T-cell (primary cell): ENCODE data around the gene HSDL1. TPM values are rescaled to one million over a fixed set of nuclear protein-coding genes. Genes with fewer than 3 reads are reported as not detected.

ENCODE experiments used
- ATAC-seq, 4 experiments: fragments of 200-7000 bp in 3 of 4; fragments of 150-1000 bp in 1 of 4; cut with Tn5 transposase; replicated peaks in 1 of 4; 1 replicate in 3 of 4; 2 replicates in 1 of 4; pipeline ENCODE4 v1.10.0; 2021; ENCODE audit warnings: moderate library complexity in 3 of 4, mild to moderate bottlenecking in 2 of 4, moderate number of reproducible peaks in 1 of 4
- CTCF ChIA-PET, 2 donors: fragments of 300-600 bp; sonication (Branson Sonifier 250); formaldehyde crosslinking; loops; one replicate each; lab custom pipeline; 2022; ENCODE audit warnings: antibody characterized with exemption in 2 of 2; lab: Charles Lee
- POLR2A ChIA-PET, 2 donors: fragments of 300-600 bp; sonication (Branson Sonifier 250); formaldehyde crosslinking; loops; one replicate each; lab custom pipeline; 2022; ENCODE audit warnings: antibody characterized with exemption in 2 of 2; lab: Charles Lee
- DNase-seq, 35 experiments: peaks; one replicate each; pipeline versions ENCODE4 v3.0.0 to v3.0.0-alpha.2; 2013 to 2023
- H3K27ac ChIP-seq: one replicate; pipeline ENCODE4 v1.5.1; 2013; ENCODE audit warnings: low read length
- H3K27me3 ChIP-seq, 2 experiments: replicated peaks in 1 of 2; 1 replicate in 1 of 2; 2 replicates in 1 of 2; pipeline versions ENCODE4 v1.6.1 to v1.7.0; 2013; ENCODE audit warnings: low read length in 1 of 2, mixed read lengths in 1 of 2; ENCODE audit not compliant: control insufficient read depth in 2 of 2, insufficient read depth in 2 of 2; ENCODE audit errors: extremely low read depth in 1 of 2
- H3K36me3 ChIP-seq, 2 donors: 1 replicate in 1 of 2; 2 replicates in 1 of 2; pipeline versions ENCODE4 v1.6.1 to v1.7.0; 2013; ENCODE audit warnings: low read length in 1 of 2; ENCODE audit not compliant: control insufficient read depth in 2 of 2, insufficient read depth in 1 of 2; ENCODE audit errors: extremely low read depth in 1 of 2
- H3K4me1 ChIP-seq, 2 experiments: 1 replicate in 1 of 2; 2 replicates in 1 of 2; pipeline versions ENCODE4 v1.6.1 to v1.7.0; 2013; ENCODE audit warnings: low read length in 2 of 2, mixed read lengths in 1 of 2; ENCODE audit not compliant: insufficient read depth in 2 of 2, control insufficient read depth in 1 of 2; ENCODE audit errors: extremely low read depth in 1 of 2
- H3K4me3 ChIP-seq, 2 donors: 1 replicate in 1 of 2; 2 replicates in 1 of 2; pipeline versions ENCODE4 v1.5.1 to v1.7.0; 2013; ENCODE audit warnings: mild to moderate bottlenecking in 2 of 2, low read length in 1 of 2, moderate library complexity in 1 of 2; ENCODE audit not compliant: control insufficient read depth in 1 of 2; ENCODE audit errors: extremely low read depth in 1 of 2
- H3K9me3 ChIP-seq: 2 replicates; pipeline ENCODE4 v1.7.0; 2013
- H3K27ac Mint-ChIP-seq, 2 donors: one replicate each; pipeline ENCODE4 v1.8.0; 2020 to 2021; ENCODE audit warnings: mild to moderate bottlenecking in 2 of 2, mixed read lengths in 2 of 2
- H3K27me3 Mint-ChIP-seq, 2 donors: one replicate each; pipeline ENCODE4 v1.8.0; 2021 to 2022; ENCODE audit warnings: mixed read lengths in 2 of 2
- H3K36me3 Mint-ChIP-seq: one replicate; pipeline ENCODE4 v1.8.0; 2021; ENCODE audit warnings: mixed read lengths
- H3K4me1 Mint-ChIP-seq, 3 donors: one replicate each; pipeline ENCODE4 v1.8.0; 2020 to 2022; ENCODE audit warnings: mixed read lengths in 3 of 3, mild to moderate bottlenecking in 1 of 3
- H3K4me3 Mint-ChIP-seq, 3 donors: one replicate each; pipeline ENCODE4 v1.8.0; 2020 to 2022; ENCODE audit warnings: mild to moderate bottlenecking in 3 of 3, mixed read lengths in 3 of 3, moderate library complexity in 3 of 3
- H3K9me3 Mint-ChIP-seq, 3 donors: one replicate each; pipeline ENCODE4 v1.8.0; 2020 to 2022; ENCODE audit warnings: mixed read lengths in 3 of 3
- WGBS: methylation state at CpG from one replicate; pipeline ENCODE4 v1.1.5; 2013; ENCODE audit warnings: missing lambda C conversion rate; ENCODE audit not compliant: insufficient coverage; 5-methylcytosine and 5-hydroxymethylcytosine counted together
- total RNA-seq, 35 experiments: library from RNA in 6 of 35; stranded (reverse) in 6 of 35; fragments of 120-200 nt in 1 of 35; gene quantifications; one replicate each; pipeline versions ENCODE4 v1.2.1 to v1.2.4 and lab custom pipeline; 2013 to 2026

HSDL1 gene
- total RNA-seq, 5 donors from 2014 or later (not counting 1 experiment from before 2014, with no cell fraction given) = 11.9 to 23.5 (median 20.4) TPM

- Histone ChIP-seq H3K36me3 (peaks cover 7 to 37% of the 10 kb centered on the region in 2 donors), H3K4me1 (peaks cover 3 to 34% of the 10 kb centered on the region in 2 experiments), H3K27ac (no peak overlapping the region), H3K27me3 (no peaks in the 10 kb centered on the region), H3K4me3 (no peak overlapping the region), H3K9me3 (no peaks in the 10 kb centered on the region)
- ATAC-seq (no peak), DNase-seq (no peak)
- H3K27ac Mint-ChIP-seq = no peak overlapping the region
- H3K4me3 Mint-ChIP-seq = no peak overlapping the region
- CTCF ChIA-PET = no interaction called here
- no peaks in the 10 kb centered on the region for H3K9me3 Mint-ChIP-seq
- H3K36me3 Mint-ChIP-seq = peaks cover 31% of the 10 kb centered on the region
- peaks cover 61 to 73% (median 67%) of the 10 kb centered on the region in 3 donors for H3K4me1 Mint-ChIP-seq
- H3K27me3 Mint-ChIP-seq = no peaks in the 10 kb centered on the region
- 100% methylated on average over 1 of the region's 6 CpGs for WGBS
- POLR2A ChIA-PET = no interaction called here
These were observed 35.2 kb downstream of the HSDL1 start for GRCh38 chr16:84109598-84110335.

DNA sequence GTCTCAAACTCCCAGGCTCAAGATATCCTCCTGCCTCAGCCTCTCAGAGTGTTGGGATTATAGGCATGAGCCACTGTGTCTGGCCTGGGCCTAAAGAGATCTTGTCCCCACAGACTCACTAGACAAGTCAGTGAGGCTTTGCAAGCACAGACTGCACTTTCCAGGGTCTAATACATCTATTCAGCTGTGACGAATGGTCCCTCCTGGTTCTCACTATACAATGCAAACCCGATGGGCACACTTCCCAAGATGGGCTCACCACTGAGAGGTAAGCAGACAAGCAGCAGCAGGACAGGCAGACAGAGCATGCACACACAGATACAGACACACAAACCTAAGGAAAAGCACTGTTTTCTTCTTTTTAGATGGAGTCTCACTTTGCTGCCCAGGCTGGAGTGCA, 37.1 kb downstream of the HSDL1 start:
- Histone ChIP-seq H3K36me3 (peaks cover 7 to 35% of the 10 kb centered on the region in 2 donors), H3K4me1 (peaks cover 0 to 26% of the 10 kb centered on the region in 2 experiments), H3K27me3 (no peaks in the 10 kb centered on the region), H3K27ac (no peak overlapping the region), H3K9me3 (no peaks in the 10 kb centered on the region), H3K4me3 (no peak overlapping the region)
- DNase-seq (no peak), ATAC-seq (no peak)
- peaks cover 31% of the 10 kb centered on the region for H3K36me3 Mint-ChIP-seq
- no peak overlapping the region for H3K27ac Mint-ChIP-seq
- ChIA-PET CTCF (interaction anchor here in 1 of 2 donors (0.9 kb wide), 1 partner anchor 9 kb away, joined by 3 read pairs; no protein-coding TSS in a partner anchor), POLR2A (no interaction called here)
- 94% methylated on average over 2 of the region's 2 CpGs for WGBS
- no peak overlapping the region for H3K4me3 Mint-ChIP-seq
- H3K27me3 Mint-ChIP-seq = no peaks in the 10 kb centered on the region
- peaks cover 65 to 78% (median 73%) of the 10 kb centered on the region in 3 donors for H3K4me1 Mint-ChIP-seq
- H3K9me3 Mint-ChIP-seq = no peaks in the 10 kb centered on the region

DNA sequence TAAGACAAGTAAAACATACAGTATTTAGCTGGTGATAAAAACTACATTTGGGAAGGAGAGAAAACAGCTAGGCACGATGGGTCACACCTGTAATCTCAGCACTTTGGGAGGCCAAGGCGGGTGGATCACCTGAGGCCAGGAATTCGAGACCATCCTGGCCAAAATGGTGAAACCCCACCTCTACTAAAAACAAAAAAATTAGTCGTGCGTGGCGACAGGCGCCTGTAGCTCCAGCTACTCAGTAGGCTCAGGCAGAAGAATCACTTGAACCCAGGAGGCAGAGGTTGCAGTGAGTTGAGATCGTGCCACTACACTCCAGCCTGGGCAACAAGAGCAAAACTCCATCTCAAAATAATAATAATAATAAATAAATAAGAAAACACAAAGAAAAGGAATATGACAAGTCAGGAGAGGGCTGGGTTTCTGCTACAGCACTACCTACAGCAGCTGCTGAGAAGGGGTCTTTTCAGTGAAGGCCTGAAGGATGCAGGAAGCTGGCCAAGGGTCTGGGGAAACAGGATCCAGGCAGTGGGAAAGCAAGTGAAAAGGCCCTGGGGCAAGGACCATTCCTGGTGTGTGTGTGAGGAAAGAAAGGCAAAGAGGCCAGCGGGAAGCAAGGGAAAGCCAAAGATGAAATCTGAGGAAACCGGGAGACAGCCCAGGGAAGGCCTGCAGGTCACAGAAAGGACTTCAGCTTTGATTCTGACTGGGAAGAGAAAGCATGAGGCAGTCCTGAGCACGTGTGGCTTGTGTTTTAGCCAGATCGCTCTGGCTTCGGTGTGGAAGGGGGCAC, 38.8 kb downstream of the HSDL1 start:
- Histone ChIP-seq H3K4me1 (peaks cover 0 to 25% of the 10 kb centered on the region in 2 experiments), H3K36me3 (peaks cover 7 to 41% of the 10 kb centered on the region in 2 donors), H3K9me3 (no peaks in the 10 kb centered on the region), H3K4me3 (no peak overlapping the region), H3K27ac (no peak overlapping the region), H3K27me3 (no peaks in the 10 kb centered on the region)
- POLR2A ChIA-PET = interaction anchor here in 1 of 2 donors (0.6 to 1.1 kb wide), 2 partner anchors 9 to 41 kb away, joined by 3 to 4 read pairs; no protein-coding TSS in a partner anchor
- H3K36me3 Mint-ChIP-seq = peaks cover 31% of the 10 kb centered on the region
- no peak overlapping the region for H3K4me3 Mint-ChIP-seq
- H3K27ac Mint-ChIP-seq = no peak overlapping the region
- 94% methylated on average over 5 of the region's 13 CpGs for WGBS
- no peak for DNase-seq
- no peak for ATAC-seq
- CTCF ChIA-PET = no interaction called here
- no peaks in the 10 kb centered on the region for H3K9me3 Mint-ChIP-seq
- no peaks in the 10 kb centered on the region for H3K27me3 Mint-ChIP-seq
- H3K4me1 Mint-ChIP-seq = peaks cover 66 to 80% (median 77%) of the 10 kb centered on the region in 3 donors

- ChIA-PET CTCF (interaction anchor here in 1 of 2 donors (0.7 kb wide), 1 partner anchor 408 kb away, joined by 3 read pairs; no protein-coding TSS in a partner anchor), POLR2A (interaction anchor here in 1 of 2 donors (1.1 kb wide), 1 partner anchor 9 kb away, joined by 3 read pairs; no protein-coding TSS in a partner anchor)
- ATAC-seq (no peak), DNase-seq (no peak)
- Mint-ChIP-seq H3K36me3 (peaks cover 25% of the 10 kb centered on the region), H3K9me3 (no peaks in the 10 kb centered on the region), H3K4me3 (peak overlapping the region in 1 of 3 donors; percentile 9), H3K27ac (no peak overlapping the region), H3K4me1 (peaks cover 58 to 74% (median 71%) of the 10 kb centered on the region in 3 donors), H3K27me3 (no peaks in the 10 kb centered on the region)
- Histone ChIP-seq H3K4me1 (peaks cover 0 to 18% of the 10 kb centered on the region in 2 experiments), H3K36me3 (peaks cover 7 to 37% of the 10 kb centered on the region in 2 donors), H3K27me3 (no peaks in the 10 kb centered on the region), H3K9me3 (no peaks in the 10 kb centered on the region), H3K27ac (no peak overlapping the region), H3K4me3 (no peak overlapping the region)
- 81% methylated on average over 6 of the region's 12 CpGs for WGBS
These were observed 39.6 kb downstream of the HSDL1 start for GRCh38 chr16:84105301-84105815.

- ChIA-PET POLR2A (no interaction called here), CTCF (interaction anchor here in 1 of 2 donors (0.6 kb wide), 1 partner anchor 40 kb away, joined by 11 read pairs; no protein-coding TSS in a partner anchor)
- Histone ChIP-seq H3K27ac (no peak overlapping the region), H3K4me3 (no peak overlapping the region), H3K4me1 (peaks cover 0 to 20% of the 10 kb centered on the region in 2 experiments), H3K27me3 (no peaks in the 10 kb centered on the region), H3K36me3 (peaks cover 7 to 34% of the 10 kb centered on the region in 2 donors), H3K9me3 (no peaks in the 10 kb centered on the region)
- H3K27ac Mint-ChIP-seq = no peak overlapping the region
- H3K9me3 Mint-ChIP-seq = no peaks in the 10 kb centered on the region
- DNase-seq (no peak), ATAC-seq (no peak)
- peaks cover 55 to 70% (median 67%) of the 10 kb centered on the region in 3 donors for H3K4me1 Mint-ChIP-seq
- peaks cover 23% of the 10 kb centered on the region for H3K36me3 Mint-ChIP-seq
- H3K4me3 Mint-ChIP-seq = no peak overlapping the region
- WGBS = 94% methylated on average over 3 of the region's 3 CpGs
- no peaks in the 10 kb centered on the region for H3K27me3 Mint-ChIP-seq
These were observed 40.7 kb downstream of the HSDL1 start for GRCh38 chr16:84104231-84104630.

- DNase-seq (no peak), ATAC-seq (no peak)
- Mint-ChIP-seq H3K27ac (no peak overlapping the region), H3K4me3 (no peak overlapping the region), H3K4me1 (peaks cover 50 to 65% (median 65%) of the 10 kb centered on the region in 3 donors), H3K36me3 (peaks cover 24% of the 10 kb centered on the region), H3K9me3 (no peaks in the 10 kb centered on the region), H3K27me3 (no peaks in the 10 kb centered on the region)
- CTCF ChIA-PET = interaction anchor here (0.6 to 0.7 kb wide), 2 partner anchors 14 to 40 kb away, joined by 3 to 11 read pairs; no protein-coding TSS in a partner anchor
- Histone ChIP-seq H3K36me3 (peaks cover 7 to 36% of the 10 kb centered on the region in 2 donors), H3K4me3 (no peak overlapping the region), H3K4me1 (peaks cover 0 to 20% of the 10 kb centered on the region in 2 experiments), H3K9me3 (no peaks in the 10 kb centered on the region), H3K27me3 (no peaks in the 10 kb centered on the region), H3K27ac (no peak overlapping the region)
- 80% methylated on average over 2 of the region's 5 CpGs for WGBS
- POLR2A ChIA-PET = no interaction called here
These were observed 41.3 kb downstream of the HSDL1 start for GRCh38 chr16:84103678-84104077.
